Measurements from ENCODE around the gene FRAS1. TPM values are rescaled to one million over a fixed set of nuclear protein-coding genes. Genes with fewer than 3 reads are reported as not detected.

FRAS1 gene
- total RNA-seq, 1 donor from 2014 or later, result 24.6 TPM

GRCh38 chr4:78553043-78553396, 495.9 kb downstream of the FRAS1 start:
- no peaks in the 10 kb centered on the region for H3K27me3 ChIP-seq (ENCODE audit: insufficient read depth, low read length)
- no peaks in the 10 kb centered on the region for H3K79me2 ChIP-seq (ENCODE audit: insufficient read depth, low read length)
- H3K4me1 ChIP-seq (ENCODE audit: insufficient read depth, low read length), result peaks cover 18% of the 10 kb centered on the region
- no peak overlapping the region for H2AFZ ChIP-seq (ENCODE audit: low read depth, low read length)
- Mint-ChIP-seq H3K27ac (ENCODE audit: unreplicated experiment) (peak overlapping the region; percentile 92), H3K27me3 (ENCODE audit: low read depth, unreplicated experiment) (no peaks in the 10 kb centered on the region), H3K4me3 (ENCODE audit: unreplicated experiment) (peak overlapping the region; percentile 76), H3K36me3 (ENCODE audit: low read depth, unreplicated experiment) (peaks cover 6% of the 10 kb centered on the region), H3K4me1 (ENCODE audit: low read depth, unreplicated experiment) (peaks cover 26% of the 10 kb centered on the region), H3K9me3 (ENCODE audit: unreplicated experiment) (no peaks in the 10 kb centered on the region)
- no peak for DNase-seq (ENCODE audit: low read depth)
- no peak for FAIRE-seq
- H3K4me2 ChIP-seq (ENCODE audit: low read length), result peak overlapping the region; percentile 89
- H3K9me3 ChIP-seq (ENCODE audit: insufficient read depth, low read depth, low read length), result no peaks in the 10 kb centered on the region
- H3K4me3 ChIP-seq (ENCODE audit: insufficient read depth, low read depth, low read length), result no peak overlapping the region
- no peaks in the 10 kb centered on the region for H3K36me3 ChIP-seq (ENCODE audit: insufficient read depth, low read length)
- no peak overlapping the region for H3K9ac ChIP-seq (ENCODE audit: low read length)
- H4K20me1 ChIP-seq (ENCODE audit: insufficient read depth, low read length), result no peaks in the 10 kb centered on the region
- H3K27ac ChIP-seq (ENCODE audit: low read depth, low read length), result no peak overlapping the region
- TF ChIP-seq EZH2 (IDR thresholded peaks at IDR 0.05; ENCODE audit: insufficient read depth, low read length) (no peak), CTCF (IDR thresholded peaks at IDR 0.05; ENCODE audit: insufficient read depth, low read depth, low read length) (no peak)

- no peak overlapping the region for H3K4me2 ChIP-seq (ENCODE audit: low read length)
- H3K4me3 ChIP-seq (ENCODE audit: insufficient read depth, low read depth, low read length), result no peak overlapping the region
- H3K79me2 ChIP-seq (ENCODE audit: insufficient read depth, low read length), result no peaks in the 10 kb centered on the region
- peaks cover 18% of the 10 kb centered on the region for H3K4me1 ChIP-seq (ENCODE audit: insufficient read depth, low read length)
- peaks cover 26% of the 10 kb centered on the region for H3K4me1 Mint-ChIP-seq (ENCODE audit: low read depth, unreplicated experiment)
- DNase-seq (ENCODE audit: low read depth) (peak; percentile 34), FAIRE-seq (no peak)
- H3K27ac ChIP-seq (ENCODE audit: low read depth, low read length), result no peak overlapping the region
- H4K20me1 ChIP-seq (ENCODE audit: insufficient read depth, low read length), result no peaks in the 10 kb centered on the region
- no peak overlapping the region for H2AFZ ChIP-seq (ENCODE audit: low read depth, low read length)
- no peaks in the 10 kb centered on the region for H3K9me3 ChIP-seq (ENCODE audit: insufficient read depth, low read depth, low read length)
- peaks cover 6% of the 10 kb centered on the region for H3K36me3 Mint-ChIP-seq (ENCODE audit: low read depth, unreplicated experiment)
- peak overlapping the region; percentile 92 for H3K27ac Mint-ChIP-seq (ENCODE audit: unreplicated experiment)
- H3K9ac ChIP-seq (ENCODE audit: low read length), result no peak overlapping the region
- peak overlapping the region; percentile 76 for H3K4me3 Mint-ChIP-seq (ENCODE audit: unreplicated experiment)
- H3K27me3 Mint-ChIP-seq (ENCODE audit: low read depth, unreplicated experiment), result no peaks in the 10 kb centered on the region
- no peaks in the 10 kb centered on the region for H3K36me3 ChIP-seq (ENCODE audit: insufficient read depth, low read length)
- H3K27me3 ChIP-seq (ENCODE audit: insufficient read depth, low read length), result no peaks in the 10 kb centered on the region
- TF ChIP-seq CTCF (IDR thresholded peaks at IDR 0.05; ENCODE audit: insufficient read depth, low read depth, low read length) (no peak), EZH2 (IDR thresholded peaks at IDR 0.05; ENCODE audit: insufficient read depth, low read length) (no peak)
- no peaks in the 10 kb centered on the region for H3K9me3 Mint-ChIP-seq (ENCODE audit: unreplicated experiment)
Measured at GRCh38 chr4:78553529-78554060, 496.5 kb downstream of the FRAS1 start.

GRCh38 chr4:78556665-78557064, 499.5 kb downstream of the FRAS1 start:
- H3K36me3 Mint-ChIP-seq (ENCODE audit: low read depth, unreplicated experiment), result peaks cover 6% of the 10 kb centered on the region
- Histone ChIP-seq H3K27me3 (ENCODE audit: insufficient read depth, low read length) (no peaks in the 10 kb centered on the region), H3K9ac (ENCODE audit: low read length) (no peak overlapping the region), H3K4me3 (ENCODE audit: insufficient read depth, low read depth, low read length) (no peak overlapping the region), H3K27ac (ENCODE audit: low read depth, low read length) (no peak overlapping the region), H3K4me1 (ENCODE audit: insufficient read depth, low read length) (peaks cover 30% of the 10 kb centered on the region), H4K20me1 (ENCODE audit: insufficient read depth, low read length) (no peaks in the 10 kb centered on the region), H2AFZ (ENCODE audit: low read depth, low read length) (no peak overlapping the region), H3K36me3 (ENCODE audit: insufficient read depth, low read length) (no peaks in the 10 kb centered on the region), H3K9me3 (ENCODE audit: insufficient read depth, low read depth, low read length) (no peaks in the 10 kb centered on the region), H3K79me2 (ENCODE audit: insufficient read depth, low read length) (no peaks in the 10 kb centered on the region), H3K4me2 (ENCODE audit: low read length) (no peak overlapping the region)
- no peak for TF ChIP-seq CTCF (IDR thresholded peaks at IDR 0.05; ENCODE audit: insufficient read depth, low read depth, low read length)
- no peak for TF ChIP-seq EZH2 (IDR thresholded peaks at IDR 0.05; ENCODE audit: insufficient read depth, low read length)
- H3K4me3 Mint-ChIP-seq (ENCODE audit: unreplicated experiment), result no peak overlapping the region
- no peaks in the 10 kb centered on the region for H3K27me3 Mint-ChIP-seq (ENCODE audit: low read depth, unreplicated experiment)
- no peaks in the 10 kb centered on the region for H3K9me3 Mint-ChIP-seq (ENCODE audit: unreplicated experiment)
- H3K4me1 Mint-ChIP-seq (ENCODE audit: low read depth, unreplicated experiment), result peaks cover 32% of the 10 kb centered on the region
- peak overlapping the region; percentile 37 for H3K27ac Mint-ChIP-seq (ENCODE audit: unreplicated experiment)
- DNase-seq (ENCODE audit: low read depth) (no peak), FAIRE-seq (no peak)
